GM18951 (cell line): ENCODE measurements around the gene RYR1.
"Not testable (repeated sequence)": the region's sequence is repeated elsewhere in the genome, so short reads cannot be mapped to it uniquely, and the experiment has no call there.

ENCODE experiments used
- POLR2A ChIP-seq: IDR thresholded peaks from 4 replicates; pipeline ENCODE4 v1.6.1; 2011; ENCODE audit warnings: mild to moderate bottlenecking; ENCODE audit not compliant: insufficient read length, insufficient read depth; ENCODE audit errors: extremely low read depth
- in situ Hi-C: fragments of 300-500 bp; cut with MboI; formaldehyde crosslinking; loops from one replicate; pipeline ENCODE4 v1.12.0; 2022; ENCODE audit warnings: low sequenced_read_pairs, mixed read lengths, inconsistent platforms; ENCODE audit not compliant: unreplicated experiment

The RYR1 gene

DNA sequence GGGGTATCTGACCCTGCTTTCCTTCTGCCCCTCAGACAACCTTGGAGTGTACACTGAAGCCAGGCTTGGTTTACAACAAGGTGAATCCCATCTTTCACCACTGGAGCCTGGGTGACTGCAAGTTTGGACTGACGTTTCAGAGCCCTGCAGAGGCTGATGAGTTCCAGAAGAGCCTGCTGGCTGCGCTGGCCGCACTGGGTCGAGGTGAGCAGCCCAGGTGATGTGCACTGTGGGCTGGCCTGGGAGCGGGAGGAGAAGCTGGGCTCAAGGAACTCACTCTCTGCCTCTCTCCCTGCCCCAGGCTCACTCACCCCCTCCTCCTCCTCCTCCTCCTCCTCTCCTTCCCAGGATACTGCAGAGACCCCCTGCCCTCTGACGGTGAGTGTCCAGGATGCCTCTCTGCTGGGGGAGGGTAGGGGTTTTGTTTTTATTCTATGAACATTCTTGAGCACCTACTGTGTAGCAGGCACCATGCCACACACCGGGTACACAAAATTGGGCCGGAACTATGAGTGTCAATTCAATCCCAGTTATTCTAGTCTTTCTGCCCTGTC, 41.5 kb upstream of the RYR1 start:
- in situ Hi-C loops = no loop called here
- TF ChIP-seq POLR2A = no peak

- TF ChIP-seq POLR2A = no peak
- in situ Hi-C loops = no loop called here
Observed at GRCh38 chr19:38392707-38393308, 40.7 kb upstream of the RYR1 start.

GRCh38 chr19:38394488-38394887, 39.0 kb upstream of the RYR1 start:
- in situ Hi-C loops = no loop called here
- TF ChIP-seq POLR2A = no peak

- in situ Hi-C loops = no loop called here
- TF ChIP-seq POLR2A = peak; percentile 15
Observed at GRCh38 chr19:38395381-38396114, 37.9 kb upstream of the RYR1 start.

DNA sequence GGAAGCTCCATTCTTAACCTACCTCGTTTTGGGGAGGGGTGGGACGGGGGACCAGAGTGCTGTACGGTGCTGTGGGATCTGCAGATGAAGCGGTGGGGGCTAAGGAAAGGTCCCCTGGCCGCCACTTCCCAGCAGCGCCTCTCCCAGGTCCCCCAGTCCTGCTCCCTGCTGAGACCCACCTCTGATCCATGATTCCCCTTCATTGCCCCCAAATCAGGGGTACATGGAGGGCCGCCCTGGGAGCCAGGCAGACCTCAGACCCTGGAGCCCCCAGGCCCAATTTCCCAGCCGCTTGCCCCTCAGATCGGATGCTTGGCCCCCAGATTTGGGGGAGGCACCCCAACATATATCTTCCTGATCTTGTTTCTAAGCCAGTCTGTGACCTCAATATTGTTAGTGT, 34.4 kb upstream of the RYR1 start:
- no peak for TF ChIP-seq POLR2A
- in situ Hi-C loops = no loop called here

DNA sequence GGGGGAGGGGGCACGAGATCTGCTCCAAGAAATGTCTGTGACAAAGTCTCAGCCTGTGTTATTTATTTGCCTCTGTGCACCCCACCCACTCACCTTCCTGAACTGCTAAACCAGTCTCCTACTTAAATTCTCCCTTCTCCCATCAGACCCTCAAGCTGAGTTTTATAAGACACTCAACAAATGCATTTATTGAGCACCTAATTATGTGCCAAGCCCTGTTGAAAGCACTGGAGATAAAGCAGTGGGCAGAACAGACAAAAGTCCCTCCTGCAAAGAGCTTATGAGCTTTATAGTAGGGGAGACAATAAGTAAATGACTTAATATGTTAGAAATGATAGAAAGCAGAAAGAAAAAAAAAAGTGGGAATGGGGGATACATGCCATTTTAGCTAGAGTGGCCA, 34.0 kb upstream of the RYR1 start:
- no peak for TF ChIP-seq POLR2A
- in situ Hi-C loops = no loop called here

DNA sequence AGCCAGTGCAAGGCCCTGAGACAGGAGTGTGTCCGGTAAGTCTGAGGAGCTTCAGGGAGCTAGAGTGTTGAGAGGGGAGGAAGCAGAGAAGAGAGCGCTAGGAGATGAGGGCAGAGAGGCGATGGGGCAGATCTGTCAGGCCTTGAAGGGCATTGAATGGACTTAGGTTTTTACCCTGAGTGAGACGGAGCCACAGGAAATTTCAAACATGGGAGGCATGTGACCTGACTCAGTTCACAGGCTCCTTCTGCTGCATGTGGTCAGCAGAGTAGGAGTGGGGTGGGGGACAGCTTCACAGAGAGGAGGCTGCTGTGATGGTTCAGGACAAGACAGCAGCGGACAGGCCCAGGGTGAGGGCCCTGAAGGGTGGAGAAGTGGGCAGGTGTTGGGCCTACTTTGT, 33.1 kb upstream of the RYR1 start:
- no peak for TF ChIP-seq POLR2A
- in situ Hi-C loops = no loop called here

DNA sequence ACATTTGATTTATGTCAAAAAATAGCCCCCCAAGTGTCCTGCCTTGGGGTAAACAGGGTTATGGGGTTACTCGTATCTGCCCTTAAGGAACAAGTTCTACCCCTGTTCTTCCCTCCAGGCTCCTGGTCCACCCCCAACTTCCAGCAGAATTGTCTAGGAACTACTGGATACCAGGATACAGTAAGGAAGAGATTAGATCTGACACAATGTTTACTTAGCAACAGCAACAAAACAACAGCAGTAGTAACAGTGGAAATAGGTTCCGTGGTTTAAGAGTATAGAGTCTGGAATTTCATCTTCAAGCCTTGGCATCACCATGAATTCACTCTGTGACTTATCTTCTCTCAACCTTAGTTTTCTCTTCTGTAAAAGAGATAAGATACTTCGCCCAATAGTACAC, 32.3 kb upstream of the RYR1 start:
- in situ Hi-C loops = no loop called here

DNA sequence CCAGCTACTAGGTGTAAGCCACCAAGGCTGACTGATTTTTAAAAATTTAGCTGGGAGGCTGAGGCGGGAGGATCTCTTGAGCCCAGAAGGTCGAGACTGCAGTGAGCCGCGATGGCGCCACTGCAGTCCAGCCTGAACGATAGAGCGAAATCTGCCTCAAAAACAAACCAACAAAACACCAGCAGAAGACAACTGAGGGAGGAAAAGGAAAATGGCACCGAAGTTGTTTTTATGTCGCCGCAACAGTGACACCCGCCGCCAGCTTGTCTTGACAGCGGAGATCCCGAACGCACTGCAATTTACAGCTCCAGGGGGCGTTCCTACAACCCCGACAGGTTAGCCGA, 30.9 kb upstream of the RYR1 start:
- in situ Hi-C loops = no loop called here
- peak; percentile 3 for TF ChIP-seq POLR2A

More for the DNA sequence above, 32.3 kb upstream of the RYR1 start:
- no peak for TF ChIP-seq POLR2A

GRCh38 chr19:38402967-38403674, 30.4 kb upstream of the RYR1 start, which contains the start of gene FAM98C:
TSS of gene FAM98C (plus strand) at chr19:38403093. CDS start at chr19:38403154, 61 bp downstream.
- in situ Hi-C loops = no loop called here
- TF ChIP-seq POLR2A = peak; percentile 52

GRCh38 chr19:38404858-38405257, 28.6 kb upstream of the RYR1 start:
- in situ Hi-C loops = no loop called here

GRCh38 chr19:38405276-38405675, 28.2 kb upstream of the RYR1 start:
- TF ChIP-seq POLR2A = no peak

More at GRCh38 chr19:38404858-38405257, 28.6 kb upstream of the RYR1 start:
- TF ChIP-seq POLR2A = no peak

DNA sequence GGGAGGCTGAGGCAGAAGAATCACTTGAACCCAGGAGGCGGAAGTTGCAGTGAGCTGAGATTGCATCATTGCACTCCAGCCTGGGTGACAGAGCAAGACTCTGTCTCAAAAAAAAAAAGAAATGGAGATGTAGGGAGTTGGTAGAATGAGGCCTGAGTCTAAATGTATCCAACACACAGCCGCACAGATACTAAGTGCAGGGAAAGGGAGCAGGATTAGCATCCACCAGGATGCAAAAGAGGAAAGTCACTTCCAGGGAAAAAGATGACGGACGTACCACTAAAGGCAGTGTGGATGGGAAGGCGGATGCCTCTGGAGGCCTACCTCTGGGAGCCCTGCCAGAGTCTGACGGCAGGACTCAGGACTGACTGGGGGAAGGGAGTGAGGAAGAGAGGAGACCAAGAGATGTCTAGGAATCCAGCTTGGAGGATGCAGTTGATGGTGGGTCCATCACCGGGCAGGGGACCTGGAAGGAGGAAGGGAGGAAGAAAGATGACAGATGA, 23.8 kb upstream of the RYR1 start:
- TF ChIP-seq POLR2A = no peak
- in situ Hi-C loops = no loop called here

More at GRCh38 chr19:38405276-38405675, 28.2 kb upstream of the RYR1 start:
- in situ Hi-C loops = no loop called here

DNA sequence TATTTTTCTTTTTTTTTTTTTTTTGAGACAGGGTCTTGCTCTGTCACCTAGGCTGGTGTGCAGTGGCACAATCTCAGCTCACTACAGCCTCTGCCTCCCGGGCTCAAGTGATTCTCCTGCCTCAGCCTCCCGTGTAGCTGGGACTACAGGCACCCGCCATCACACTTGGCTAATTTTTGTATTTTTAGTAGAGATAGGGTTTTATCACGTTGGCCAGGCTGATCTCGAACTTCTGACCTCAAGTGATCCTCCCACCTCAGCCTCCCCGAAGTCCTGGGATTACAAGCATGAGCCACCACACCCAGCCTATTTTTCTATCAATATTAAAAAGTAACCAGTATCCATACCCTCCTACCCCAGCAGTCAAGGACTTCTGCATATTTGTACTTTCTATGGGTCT, 23.1 kb upstream of the RYR1 start:
- in situ Hi-C loops = not testable (repeated sequence)
